Measurements from ENCODE around the gene B4GAT1.

Gene B4GAT1

DNA sequence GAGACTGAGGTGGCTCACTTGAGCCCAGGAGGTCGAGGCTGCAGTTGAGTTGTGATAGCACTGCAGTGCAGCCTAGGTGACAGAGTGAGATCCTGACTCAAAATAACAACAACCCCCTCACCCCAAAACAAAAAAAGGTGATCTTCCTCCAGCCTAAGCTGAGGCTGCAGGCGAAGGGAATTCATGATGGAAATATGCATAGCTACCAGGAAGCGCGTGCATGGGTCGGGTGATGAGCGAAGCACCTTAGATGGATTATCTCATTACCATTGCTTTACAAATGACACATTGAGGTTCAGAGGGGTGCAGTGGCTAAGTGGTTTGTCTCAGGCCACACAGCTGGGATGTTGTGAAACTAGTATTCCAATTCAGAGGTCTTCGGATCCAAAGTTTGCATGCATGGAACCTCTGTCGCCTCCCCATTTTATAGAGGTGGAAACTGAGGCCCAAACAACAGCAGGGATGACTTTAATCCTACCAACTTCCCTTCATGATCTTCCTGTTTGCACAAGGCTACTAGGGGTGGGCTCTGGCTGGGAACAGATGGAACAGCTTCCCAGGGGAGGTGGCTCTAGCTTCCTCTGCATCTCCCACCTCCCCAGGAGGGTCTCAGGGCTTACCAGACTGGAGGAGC lies 19.5 kb upstream of the B4GAT1 start:
- H3K4me3 ChIP-seq (ENCODE audit: low read depth, low read length): no peak overlapping the region
- H3K36me3 ChIP-seq: peaks cover 67% of the 10 kb centered on the region
- no peak for DNase-seq
- no peaks in the 10 kb centered on the region for H3K9me3 ChIP-seq (ENCODE audit: severe bottlenecking)
- no peaks in the 10 kb centered on the region for H3K27me3 ChIP-seq (ENCODE audit: insufficient read depth, low read depth, severe bottlenecking)
- no peak overlapping the region for H3K27ac ChIP-seq
- TF ChIP-seq, protein P1, sequence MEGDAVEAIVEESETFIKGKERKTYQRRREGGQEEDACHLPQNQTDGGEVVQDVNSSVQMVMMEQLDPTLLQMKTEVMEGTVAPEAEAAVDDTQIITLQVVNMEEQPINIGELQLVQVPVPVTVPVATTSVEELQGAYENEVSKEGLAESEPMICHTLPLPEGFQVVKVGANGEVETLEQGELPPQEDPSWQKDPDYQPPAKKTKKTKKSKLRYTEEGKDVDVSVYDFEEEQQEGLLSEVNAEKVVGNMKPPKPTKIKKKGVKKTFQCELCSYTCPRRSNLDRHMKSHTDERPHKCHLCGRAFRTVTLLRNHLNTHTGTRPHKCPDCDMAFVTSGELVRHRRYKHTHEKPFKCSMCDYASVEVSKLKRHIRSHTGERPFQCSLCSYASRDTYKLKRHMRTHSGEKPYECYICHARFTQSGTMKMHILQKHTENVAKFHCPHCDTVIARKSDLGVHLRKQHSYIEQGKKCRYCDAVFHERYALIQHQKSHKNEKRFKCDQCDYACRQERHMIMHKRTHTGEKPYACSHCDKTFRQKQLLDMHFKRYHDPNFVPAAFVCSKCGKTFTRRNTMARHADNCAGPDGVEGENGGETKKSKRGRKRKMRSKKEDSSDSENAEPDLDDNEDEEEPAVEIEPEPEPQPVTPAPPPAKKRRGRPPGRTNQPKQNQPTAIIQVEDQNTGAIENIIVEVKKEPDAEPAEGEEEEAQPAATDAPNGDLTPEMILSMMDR (IDR thresholded peaks at IDR 0.05; ENCODE audit: low read depth, low read length): no peak

DNA sequence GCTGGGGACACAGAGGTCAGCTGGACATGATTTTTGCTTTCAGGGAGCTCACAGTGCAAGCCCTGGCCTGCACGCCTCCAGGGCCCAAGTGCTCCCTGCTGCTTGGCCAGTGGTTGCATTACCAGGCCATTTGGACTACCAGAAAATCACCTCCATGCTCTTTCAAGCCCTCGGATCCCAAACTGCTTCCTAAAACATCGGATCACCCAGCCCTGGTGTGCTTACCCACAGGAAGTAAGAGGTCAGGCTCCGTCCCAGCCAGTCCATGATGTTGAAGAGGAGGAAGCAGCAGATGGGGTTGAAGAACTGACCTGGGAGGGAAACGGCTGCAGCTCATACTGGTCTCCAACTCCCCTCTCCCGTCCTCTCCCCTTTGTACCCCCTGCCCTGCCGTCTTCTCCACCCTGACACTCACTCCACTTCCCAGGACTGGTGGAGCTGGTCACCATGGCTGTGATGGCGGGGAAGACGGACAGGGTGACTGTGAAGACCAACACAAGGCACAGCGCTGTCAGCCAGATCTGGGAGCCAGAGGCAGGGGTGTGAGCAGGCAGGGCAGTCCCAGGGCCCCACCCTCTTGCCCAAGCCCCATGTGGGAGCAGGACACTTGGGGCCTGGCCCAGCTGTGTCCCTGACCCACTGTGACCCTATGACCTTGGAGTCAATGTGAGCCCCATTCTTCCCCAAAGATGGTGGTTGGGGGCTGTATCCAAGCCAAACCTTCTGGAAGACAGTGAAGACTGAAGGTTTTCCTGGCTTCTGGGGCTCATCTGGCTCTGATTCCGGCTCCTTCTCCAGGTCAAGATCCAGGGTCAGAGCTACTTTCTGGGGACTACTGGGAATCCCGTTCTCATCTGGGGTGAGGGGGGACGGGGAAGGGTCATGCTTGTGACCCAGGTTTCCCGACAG lies 18.5 kb upstream of the B4GAT1 start:
- H3K27ac ChIP-seq: peak overlapping the region; percentile 45
- H3K9me3 ChIP-seq (ENCODE audit: severe bottlenecking): no peaks in the 10 kb centered on the region
- DNase-seq: no peak
- TF ChIP-seq, protein P1 (IDR thresholded peaks at IDR 0.05; ENCODE audit: low read depth, low read length): no peak
- no peak overlapping the region for H3K4me3 ChIP-seq (ENCODE audit: low read depth, low read length)
- H3K27me3 ChIP-seq (ENCODE audit: insufficient read depth, low read depth, severe bottlenecking): no peaks in the 10 kb centered on the region
- H3K36me3 ChIP-seq: peaks cover 75% of the 10 kb centered on the region

DNA sequence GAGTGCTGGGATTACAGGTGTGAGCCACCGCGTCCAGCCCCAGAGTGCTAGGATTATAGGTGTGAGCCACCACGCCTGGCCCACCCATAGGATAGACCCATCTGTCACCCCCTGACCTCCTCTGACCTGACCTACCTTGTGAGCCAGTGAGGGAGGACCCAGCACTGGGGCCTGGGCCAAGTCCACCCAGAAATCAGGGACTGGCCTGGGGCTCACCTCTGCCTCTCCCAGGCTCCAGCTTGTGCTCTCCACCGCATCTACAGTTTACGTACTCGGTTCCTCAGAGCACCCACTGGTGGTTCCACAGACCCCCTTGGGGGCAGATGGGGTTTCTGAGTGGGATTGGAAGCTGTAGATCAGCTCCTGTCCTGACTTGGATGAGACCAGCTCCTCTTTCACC lies 17.7 kb upstream of the B4GAT1 start:
- Histone ChIP-seq H3K27me3 (ENCODE audit: insufficient read depth, low read depth, severe bottlenecking) (no peaks in the 10 kb centered on the region), H3K9me3 (ENCODE audit: severe bottlenecking) (no peaks in the 10 kb centered on the region), H3K4me3 (ENCODE audit: low read depth, low read length) (no peak overlapping the region), H3K36me3 (peaks cover 73% of the 10 kb centered on the region), H3K27ac (peak overlapping the region; percentile 45)
- TF ChIP-seq, protein P1 (IDR thresholded peaks at IDR 0.05; ENCODE audit: low read depth, low read length): no peak
- no peak for DNase-seq

DNA sequence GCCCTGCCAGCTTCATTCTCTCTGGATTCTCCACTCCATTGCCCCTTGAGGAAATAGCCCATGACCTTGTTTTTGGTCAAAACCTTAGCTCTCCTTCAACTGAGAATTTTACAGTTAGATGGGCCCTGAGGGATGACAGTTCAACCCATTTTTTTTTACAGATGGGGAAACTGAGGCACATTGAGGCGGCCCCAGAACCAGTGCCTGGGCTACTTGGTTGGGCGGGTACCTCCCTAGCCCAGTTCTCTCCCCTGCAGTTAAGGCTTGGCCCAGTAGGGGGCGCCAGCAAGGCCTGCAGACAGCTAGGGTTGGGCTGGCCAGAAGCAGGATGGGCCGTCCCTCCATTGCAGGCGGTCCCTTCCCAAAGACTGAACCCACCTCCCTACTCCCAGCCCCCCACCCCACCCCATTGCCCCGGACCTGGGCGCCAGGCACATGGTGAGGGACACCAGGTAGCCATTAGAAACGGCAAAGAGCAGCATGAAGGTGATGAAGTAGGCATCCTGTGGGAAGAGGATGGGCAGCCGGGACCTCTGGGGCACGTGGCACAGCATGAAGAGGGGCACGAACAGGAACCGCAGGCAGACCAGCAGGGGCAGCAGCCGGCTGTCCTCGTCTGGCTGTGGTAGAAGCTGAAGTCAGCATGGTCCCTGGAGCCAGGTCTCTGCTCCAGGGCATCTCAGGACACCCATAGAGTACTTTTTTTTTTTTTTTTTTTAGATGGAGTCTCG lies 16.5 kb upstream of the B4GAT1 start:
- H3K4me3 ChIP-seq (ENCODE audit: low read depth, low read length): no peak overlapping the region
- peaks cover 75% of the 10 kb centered on the region for H3K36me3 ChIP-seq
- no peaks in the 10 kb centered on the region for H3K27me3 ChIP-seq (ENCODE audit: insufficient read depth, low read depth, severe bottlenecking)
- DNase-seq: peak; percentile 77
- no peak overlapping the region for H3K27ac ChIP-seq
- H3K9me3 ChIP-seq (ENCODE audit: severe bottlenecking): no peaks in the 10 kb centered on the region
- TF ChIP-seq, protein P1 (IDR thresholded peaks at IDR 0.05; ENCODE audit: low read depth, low read length): peak; percentile 91

DNA sequence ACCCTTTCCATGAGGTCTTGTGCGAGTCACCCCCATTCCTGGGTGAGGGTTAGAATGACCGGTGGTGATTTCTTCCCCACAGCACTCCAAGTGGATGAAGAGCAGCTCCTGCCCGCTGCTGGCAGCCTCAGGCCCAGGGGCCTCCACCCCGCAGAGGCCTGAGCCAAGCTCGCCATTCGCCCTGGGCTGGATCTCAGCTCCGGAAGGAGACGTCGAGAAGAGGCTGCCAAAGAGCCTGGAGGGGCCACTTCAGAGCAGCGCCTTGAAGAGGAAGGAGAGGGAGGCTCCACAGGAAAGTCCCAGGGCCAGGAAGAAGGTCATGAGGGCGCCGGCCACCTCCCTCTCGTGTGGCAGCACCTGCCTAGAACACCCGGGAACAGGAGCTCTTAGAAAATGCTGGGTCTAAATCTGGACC lies 15.8 kb upstream of the B4GAT1 start:
- peaks cover 68% of the 10 kb centered on the region for H3K36me3 ChIP-seq

More for the DNA sequence above, 15.8 kb upstream of the B4GAT1 start:
- no peak for DNase-seq
- Histone ChIP-seq H3K4me3 (ENCODE audit: low read depth, low read length) (no peak overlapping the region), H3K9me3 (ENCODE audit: severe bottlenecking) (no peaks in the 10 kb centered on the region), H3K27ac (no peak overlapping the region), H3K27me3 (ENCODE audit: insufficient read depth, low read depth, severe bottlenecking) (no peaks in the 10 kb centered on the region)
- TF ChIP-seq, protein P1 (IDR thresholded peaks at IDR 0.05; ENCODE audit: low read depth, low read length): no peak
